HFF-Myc (cell line): ENCODE results near the gene NSUN5.

Experiments
- DNase-seq: peaks from one replicate; pipeline ENCODE4 v3.0.0-alpha.2; 2011; ENCODE audit warnings: low read depth; ENCODE audit errors: extremely low read depth
- H3K4me3 ChIP-seq: replicated peaks from 2 replicates; pipeline ENCODE4 v1.5.1; 2011; ENCODE audit warnings: low read depth, mild to moderate bottlenecking, control low read depth, low read length
- TF ChIP-seq, protein P1 (sequence below): IDR thresholded peaks from 2 replicates; pipeline ENCODE4 v1.5.1; 2012; ENCODE audit warnings: mild to moderate bottlenecking, low read depth, low read length, control low read depth; ENCODE audit errors: missing control alignments

NSUN5 gene

DNA sequence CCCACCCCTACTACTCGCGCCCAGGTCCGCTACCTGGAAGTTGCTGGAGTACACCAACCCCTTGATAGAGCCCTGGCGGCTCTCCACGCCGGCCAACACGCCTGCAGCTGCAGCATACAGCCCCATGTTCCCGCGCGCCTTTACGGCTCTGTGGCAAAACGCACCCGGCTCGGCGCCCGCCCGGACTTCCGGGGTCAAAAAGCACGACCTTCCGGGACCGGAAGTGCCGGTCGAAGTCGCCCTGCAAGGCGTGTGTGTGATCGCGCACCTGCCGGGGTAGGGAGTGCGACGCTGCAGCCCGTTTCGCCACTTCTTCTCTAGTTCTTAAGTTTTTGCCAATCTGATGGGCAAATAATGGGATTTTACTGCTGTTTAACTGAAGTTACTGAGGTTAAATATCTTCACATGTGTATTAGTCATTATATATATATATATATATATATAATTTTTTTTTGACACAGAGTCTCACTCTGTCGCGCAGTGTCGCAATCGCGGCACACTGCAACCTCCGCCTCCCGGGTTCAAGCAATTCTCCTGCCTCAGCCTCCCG lies at the start of gene NSUN5:
Gene NSUN5 (minus strand): TSS at position 162 of the 550 bp plus-strand sequence. CDS start 36 bp downstream, at position 126.
- TF ChIP-seq, protein P1, sequence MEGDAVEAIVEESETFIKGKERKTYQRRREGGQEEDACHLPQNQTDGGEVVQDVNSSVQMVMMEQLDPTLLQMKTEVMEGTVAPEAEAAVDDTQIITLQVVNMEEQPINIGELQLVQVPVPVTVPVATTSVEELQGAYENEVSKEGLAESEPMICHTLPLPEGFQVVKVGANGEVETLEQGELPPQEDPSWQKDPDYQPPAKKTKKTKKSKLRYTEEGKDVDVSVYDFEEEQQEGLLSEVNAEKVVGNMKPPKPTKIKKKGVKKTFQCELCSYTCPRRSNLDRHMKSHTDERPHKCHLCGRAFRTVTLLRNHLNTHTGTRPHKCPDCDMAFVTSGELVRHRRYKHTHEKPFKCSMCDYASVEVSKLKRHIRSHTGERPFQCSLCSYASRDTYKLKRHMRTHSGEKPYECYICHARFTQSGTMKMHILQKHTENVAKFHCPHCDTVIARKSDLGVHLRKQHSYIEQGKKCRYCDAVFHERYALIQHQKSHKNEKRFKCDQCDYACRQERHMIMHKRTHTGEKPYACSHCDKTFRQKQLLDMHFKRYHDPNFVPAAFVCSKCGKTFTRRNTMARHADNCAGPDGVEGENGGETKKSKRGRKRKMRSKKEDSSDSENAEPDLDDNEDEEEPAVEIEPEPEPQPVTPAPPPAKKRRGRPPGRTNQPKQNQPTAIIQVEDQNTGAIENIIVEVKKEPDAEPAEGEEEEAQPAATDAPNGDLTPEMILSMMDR, result no peak
- H3K4me3 ChIP-seq, result peak within 1 kb of the TSS; percentile 63

GRCh38 chr7:73356159-73356558 lies 47.5 kb upstream of the NSUN5 start:
- DNase-seq, result no peak
- TF ChIP-seq, protein P1, result no peak
- no peak overlapping the region for H3K4me3 ChIP-seq

More for the DNA sequence above, at the start of gene NSUN5:
- peak; percentile 31 for DNase-seq

DNA sequence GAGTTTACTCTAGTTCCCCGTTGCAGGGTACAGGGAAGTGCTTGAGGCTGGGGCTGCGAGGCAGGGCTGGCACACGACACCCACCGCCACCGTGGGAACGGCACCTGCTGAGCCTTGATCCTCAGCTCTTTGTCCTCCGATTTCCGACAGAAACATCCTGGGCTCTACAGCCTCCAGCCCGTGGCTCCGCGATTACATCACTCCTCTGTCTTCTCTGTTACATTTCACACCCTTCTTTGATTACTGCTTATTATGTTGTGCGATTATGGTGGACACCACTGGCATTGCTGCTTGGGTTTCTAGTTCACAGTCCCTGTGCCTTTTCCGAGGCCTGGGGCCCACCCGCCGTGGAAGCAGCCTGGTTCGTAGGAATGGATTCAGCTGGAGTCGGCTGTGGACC lies 46.2 kb upstream of the NSUN5 start:
- DNase-seq, result no peak
- TF ChIP-seq, protein P1, result no peak
- no peak overlapping the region for H3K4me3 ChIP-seq

DNA sequence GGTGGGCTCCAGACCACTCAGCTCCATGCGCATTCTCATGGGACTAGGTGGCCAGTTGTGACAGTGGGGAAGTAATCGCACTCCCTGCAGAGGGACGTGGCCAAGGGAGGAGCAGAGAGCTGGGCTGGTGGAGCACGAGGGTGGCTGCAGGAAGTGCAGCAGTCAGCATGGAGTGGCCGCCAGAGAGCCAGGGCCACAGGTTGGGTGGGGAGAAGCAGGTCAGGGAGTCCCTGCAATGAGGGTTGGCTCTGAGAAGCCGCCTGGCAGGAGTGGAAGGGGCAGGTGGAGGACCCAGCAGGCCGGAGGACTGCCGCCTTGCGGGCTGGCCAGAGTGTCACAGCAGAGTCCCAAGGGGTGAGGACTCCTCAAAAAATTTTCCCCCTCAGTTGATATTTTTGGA lies 45.6 kb upstream of the NSUN5 start:
- DNase-seq, result no peak
- TF ChIP-seq, protein P1, result no peak

GRCh38 chr7:73353243-73353642 lies 44.6 kb upstream of the NSUN5 start:
- DNase-seq, result no peak
- no peak overlapping the region for H3K4me3 ChIP-seq

More for the DNA sequence above, 45.6 kb upstream of the NSUN5 start:
- no peak overlapping the region for H3K4me3 ChIP-seq

DNA sequence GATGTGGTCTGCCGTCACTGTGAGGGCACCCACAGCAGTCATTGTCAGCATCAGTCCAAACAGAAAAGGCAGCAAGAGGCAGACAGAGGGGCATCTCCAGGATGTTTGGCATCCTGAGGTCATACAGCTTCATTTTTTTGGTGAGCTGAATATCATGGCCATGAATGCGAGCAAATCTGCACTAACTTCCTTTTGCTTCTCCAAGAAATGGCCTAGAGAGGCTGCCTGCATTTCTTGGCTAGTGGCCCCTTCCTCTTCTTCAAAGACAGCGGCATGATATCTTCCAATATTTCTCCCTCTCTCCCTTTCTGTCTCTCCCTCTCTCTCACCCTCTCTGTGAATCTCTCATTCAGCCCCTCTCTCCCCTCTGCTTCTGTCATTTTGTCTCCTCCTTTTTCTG lies 44.2 kb upstream of the NSUN5 start:
- TF ChIP-seq, protein P1, result no peak
- no peak for DNase-seq
- H3K4me3 ChIP-seq, result no peak overlapping the region

More at GRCh38 chr7:73353243-73353642, 44.6 kb upstream of the NSUN5 start:
- TF ChIP-seq, protein P1, result no peak
